RWPE2 (cell line): ENCODE data around the gene PPDPF.

Experiments used
- ATAC-seq: fragments of 200-7000 bp; cut with Tn5 transposase; 3 replicates; pipeline ENCODE4 v1.9.1; 2021; ENCODE audit warnings: low read depth
- DNase-seq: peaks from one replicate; pipeline ENCODE4 v3.0.0-alpha.2; 2020; ENCODE audit warnings: low spot score
- H3K27ac ChIP-seq: fragments of 450-650 bp; 2 replicates; pipeline ENCODE4 v1.5.1; 2017; ENCODE audit warnings: mild to moderate bottlenecking; ENCODE audit not compliant: poor library complexity, severe bottlenecking
- H3K27me3 ChIP-seq: fragments of 250-450 bp; sonication (Bioruptor Pico); 2 replicates; pipeline ENCODE4 v1.5.1; 2021; ENCODE audit warnings: mild to moderate bottlenecking, moderate library complexity; ENCODE audit not compliant: insufficient read depth, poor library complexity, severe bottlenecking
- H3K36me3 ChIP-seq: fragments of 250-450 bp; sonication (Bioruptor Pico); 2 replicates; pipeline ENCODE4 v1.5.1; 2020; ENCODE audit warnings: low read depth, mild to moderate bottlenecking, moderate library complexity
- H3K4me1 ChIP-seq: fragments of 250-450 bp; sonication (Bioruptor Pico); 2 replicates; pipeline ENCODE4 v1.5.1; 2021; ENCODE audit warnings: mild to moderate bottlenecking, moderate library complexity; ENCODE audit not compliant: insufficient read depth, poor library complexity, severe bottlenecking
- H3K4me3 ChIP-seq: fragments of 250-450 bp; sonication (Bioruptor Pico); 2 replicates; pipeline ENCODE4 v1.5.1; 2021; ENCODE audit warnings: mild to moderate bottlenecking, moderate library complexity; ENCODE audit not compliant: severe bottlenecking
- H3K9me3 ChIP-seq: fragments of 250-450 bp; sonication (Bioruptor Pico); 2 replicates; pipeline ENCODE4 v1.5.1; 2021; ENCODE audit warnings: mild to moderate bottlenecking, moderate library complexity; ENCODE audit not compliant: severe bottlenecking
- TF ChIP-seq, protein P1 (sequence below): fragments of 450-650 bp; IDR thresholded peaks from one replicate; pipeline ENCODE4 v1.5.1; 2017; ENCODE audit warnings: mild to moderate bottlenecking, moderate library complexity; ENCODE audit not compliant: poor library complexity, severe bottlenecking

Gene PPDPF

DNA sequence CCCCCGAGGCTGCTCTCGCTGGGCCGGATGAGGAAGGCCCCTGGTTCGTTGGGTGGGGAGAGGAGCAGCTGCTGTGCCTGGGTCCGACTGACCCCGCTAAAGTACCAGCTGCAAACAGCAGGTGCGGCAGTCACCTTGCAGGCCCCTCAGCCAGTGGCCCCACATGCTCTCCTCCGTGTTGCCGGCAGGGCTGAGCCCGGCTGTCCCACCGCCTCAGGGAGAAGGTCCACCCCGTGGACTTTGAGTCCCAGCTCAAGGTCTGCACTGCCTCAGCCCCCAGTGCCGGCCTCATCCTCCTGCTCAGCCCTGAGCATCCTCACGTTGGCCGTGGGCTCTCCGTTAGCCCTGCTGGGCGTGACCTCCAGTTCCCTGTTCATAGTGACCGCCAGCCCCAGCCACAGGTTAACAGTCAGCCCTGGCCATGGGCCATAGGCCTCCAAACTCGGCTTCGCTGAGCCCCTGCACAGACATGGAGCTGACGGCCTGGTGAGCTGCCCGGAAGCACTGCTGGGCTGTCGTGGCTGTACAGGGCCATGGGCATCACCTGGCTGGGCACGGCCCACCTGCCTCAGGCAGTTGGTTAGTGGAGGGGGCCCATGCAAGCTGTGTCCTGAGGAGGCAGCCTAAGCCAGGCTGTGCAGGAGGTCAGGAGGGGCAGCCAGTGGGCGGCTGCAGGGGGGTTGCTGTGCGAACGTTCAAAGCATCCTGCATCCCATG, 23.8 kb downstream of the PPDPF start:
- peak; percentile 88 for DNase-seq
- H3K27me3 ChIP-seq: no peaks in the 10 kb centered on the region
- H3K27ac ChIP-seq: peak overlapping the region; percentile 65
- peaks cover 19% of the 10 kb centered on the region for H3K4me1 ChIP-seq
- ATAC-seq: peak; percentile 0; the same call in 1 of the 3 replicates
- no peaks in the 10 kb centered on the region for H3K36me3 ChIP-seq
- TF ChIP-seq, protein P1, sequence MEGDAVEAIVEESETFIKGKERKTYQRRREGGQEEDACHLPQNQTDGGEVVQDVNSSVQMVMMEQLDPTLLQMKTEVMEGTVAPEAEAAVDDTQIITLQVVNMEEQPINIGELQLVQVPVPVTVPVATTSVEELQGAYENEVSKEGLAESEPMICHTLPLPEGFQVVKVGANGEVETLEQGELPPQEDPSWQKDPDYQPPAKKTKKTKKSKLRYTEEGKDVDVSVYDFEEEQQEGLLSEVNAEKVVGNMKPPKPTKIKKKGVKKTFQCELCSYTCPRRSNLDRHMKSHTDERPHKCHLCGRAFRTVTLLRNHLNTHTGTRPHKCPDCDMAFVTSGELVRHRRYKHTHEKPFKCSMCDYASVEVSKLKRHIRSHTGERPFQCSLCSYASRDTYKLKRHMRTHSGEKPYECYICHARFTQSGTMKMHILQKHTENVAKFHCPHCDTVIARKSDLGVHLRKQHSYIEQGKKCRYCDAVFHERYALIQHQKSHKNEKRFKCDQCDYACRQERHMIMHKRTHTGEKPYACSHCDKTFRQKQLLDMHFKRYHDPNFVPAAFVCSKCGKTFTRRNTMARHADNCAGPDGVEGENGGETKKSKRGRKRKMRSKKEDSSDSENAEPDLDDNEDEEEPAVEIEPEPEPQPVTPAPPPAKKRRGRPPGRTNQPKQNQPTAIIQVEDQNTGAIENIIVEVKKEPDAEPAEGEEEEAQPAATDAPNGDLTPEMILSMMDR: no peak
- no peak overlapping the region for H3K4me3 ChIP-seq
- no peaks in the 10 kb centered on the region for H3K9me3 ChIP-seq

DNA sequence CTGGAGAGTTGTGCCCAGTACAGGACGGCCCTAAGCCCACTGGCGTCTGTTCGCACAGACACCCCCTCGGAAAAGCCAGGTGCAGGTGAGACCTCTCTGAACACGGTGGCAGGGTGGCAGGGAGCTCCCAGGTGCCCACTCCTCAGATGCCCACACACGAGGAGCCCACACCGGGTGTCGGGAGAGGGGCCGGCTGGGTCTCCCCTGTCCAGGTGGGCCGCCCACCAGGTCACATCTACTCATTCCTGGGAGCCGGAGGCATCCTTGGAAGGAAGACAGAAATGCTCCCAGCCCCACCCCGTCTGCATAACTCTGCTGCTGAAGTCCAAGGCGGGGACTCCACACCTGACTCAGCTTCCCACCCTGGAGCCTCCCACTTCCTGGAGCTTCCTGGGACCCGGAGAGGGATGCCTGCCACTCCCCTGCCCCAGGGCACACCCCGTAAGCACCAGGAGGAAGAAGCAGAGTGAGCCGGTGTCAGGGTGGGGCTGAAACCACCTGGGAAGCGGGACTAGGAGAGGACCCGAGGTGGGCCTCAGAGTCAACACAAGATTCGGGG, 24.5 kb downstream of the PPDPF start:
- TF ChIP-seq, protein P1: no peak
- Histone ChIP-seq H3K4me1 (peaks cover 19% of the 10 kb centered on the region), H3K36me3 (no peaks in the 10 kb centered on the region), H3K9me3 (no peaks in the 10 kb centered on the region), H3K4me3 (no peak overlapping the region), H3K27me3 (no peaks in the 10 kb centered on the region), H3K27ac (peak overlapping the region; percentile 65)
- ATAC-seq (peak; percentile 91), DNase-seq (no peak)

DNA sequence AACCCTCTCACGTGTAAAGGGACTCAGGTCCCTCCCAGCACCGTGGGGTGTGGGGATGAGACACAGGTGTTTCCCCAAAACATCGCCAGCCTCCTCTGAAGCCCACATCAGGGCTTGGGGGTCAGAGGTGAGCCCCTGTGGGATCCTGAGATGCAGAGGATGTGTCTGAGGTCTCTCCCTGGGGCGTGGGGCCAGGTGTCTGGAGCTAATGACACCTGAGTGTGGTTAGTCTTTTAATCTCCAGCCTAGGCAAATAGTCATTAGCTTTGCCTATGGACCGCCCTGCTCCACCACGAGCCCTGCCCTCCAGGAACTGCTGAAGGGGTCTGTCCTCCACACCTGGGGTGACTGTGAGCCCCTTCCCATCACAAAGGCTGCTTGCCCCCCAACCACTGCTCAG, 25.2 kb downstream of the PPDPF start:
- Histone ChIP-seq H3K4me1 (peaks cover 19% of the 10 kb centered on the region), H3K27ac (peak overlapping the region; percentile 65), H3K27me3 (no peaks in the 10 kb centered on the region), H3K36me3 (no peaks in the 10 kb centered on the region), H3K4me3 (no peak overlapping the region), H3K9me3 (no peaks in the 10 kb centered on the region)
- TF ChIP-seq, protein P1: no peak
- DNase-seq: peak; percentile 84
- no peak for ATAC-seq

DNA sequence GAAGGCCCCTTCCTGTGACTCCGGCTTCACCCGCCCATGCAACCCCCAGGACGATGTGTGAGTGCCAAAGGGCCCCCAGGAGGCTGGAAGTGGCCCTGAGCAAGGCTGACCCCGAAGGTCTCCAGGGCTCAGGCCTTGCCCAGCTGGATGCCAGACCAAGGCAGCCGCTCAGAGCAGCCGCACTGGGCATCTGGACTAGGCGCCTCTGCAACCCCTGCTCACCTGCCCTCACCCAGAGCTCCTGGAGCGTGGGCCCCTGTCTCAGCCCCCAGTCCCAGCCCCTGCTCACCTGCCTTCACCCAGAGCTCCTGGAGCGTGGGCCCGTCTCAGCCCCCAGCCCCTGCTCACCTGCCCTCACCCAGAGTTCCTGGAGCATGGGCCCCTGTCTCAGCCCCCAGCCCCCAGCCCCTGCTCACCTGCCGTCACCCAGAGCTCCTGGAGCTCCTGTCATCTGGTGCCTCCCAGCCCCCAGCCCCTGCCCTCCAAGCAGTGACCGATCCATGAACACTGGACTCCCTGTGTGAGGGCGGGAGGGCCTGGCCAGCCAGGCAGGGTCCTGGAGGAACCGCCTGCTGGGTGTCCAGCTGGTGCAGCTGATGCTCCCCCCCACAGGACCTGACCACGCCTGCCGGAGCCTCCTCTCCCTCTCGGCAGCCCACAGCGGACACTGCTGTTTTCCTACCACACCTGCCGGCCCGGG, 25.8 kb downstream of the PPDPF start:
- Histone ChIP-seq H3K4me3 (no peak overlapping the region), H3K4me1 (peaks cover 19% of the 10 kb centered on the region), H3K36me3 (no peaks in the 10 kb centered on the region), H3K27me3 (no peaks in the 10 kb centered on the region), H3K9me3 (no peaks in the 10 kb centered on the region), H3K27ac (peak overlapping the region; percentile 65)
- TF ChIP-seq, protein P1: no peak
- ATAC-seq (no peak), DNase-seq (peak; percentile 86)
